DOHH2 (cell line): ENCODE measurements around the gene DSCAML1.

Experiments
- H3F3A ChIP-seq: fragments of 200-600 bp; sonication (generic), shearing (Covaris generic); 2 replicates; pipeline ENCODE4 v1.6.0; 2016; ENCODE audit warnings: antibody characterized with exemption, mild to moderate bottlenecking; ENCODE audit not compliant: control insufficient read depth, insufficient read depth
- H3K27ac ChIP-seq: fragments of 200-600 bp; sonication (generic); 2 replicates; pipeline ENCODE4 v1.5.1; 2014; ENCODE audit warnings: low read depth, mild to moderate bottlenecking, low read length, moderate library complexity
- H3K27me3 ChIP-seq: fragments of 200-600 bp; sonication (generic); 2 replicates; pipeline ENCODE4 v1.6.1; 2014; ENCODE audit warnings: mild to moderate bottlenecking, low read length, mixed read lengths; ENCODE audit not compliant: control insufficient read depth
- H3K36me3 ChIP-seq: fragments of 200-600 bp; sonication (generic); 2 replicates; pipeline ENCODE4 v1.6.1; 2014; ENCODE audit warnings: mild to moderate bottlenecking, low read length, moderate library complexity, mixed read lengths; ENCODE audit not compliant: control insufficient read depth
- H3K4me1 ChIP-seq: fragments of 200-600 bp; sonication (generic); 2 replicates; pipeline ENCODE4 v1.6.1; 2014; ENCODE audit warnings: mild to moderate bottlenecking, low read length, mixed read lengths; ENCODE audit not compliant: control insufficient read depth
- H3K4me2 ChIP-seq: fragments of 200-600 bp; sonication (generic); 2 replicates; pipeline ENCODE4 v1.6.0; 2014; ENCODE audit warnings: mild to moderate bottlenecking, low read length, moderate library complexity
- H3K4me3 ChIP-seq: fragments of 200-600 bp; sonication (generic); 2 replicates; pipeline ENCODE4 v1.5.1; 2014; ENCODE audit warnings: mild to moderate bottlenecking, low read length, mixed read lengths
- H3K79me2 ChIP-seq: fragments of 200-600 bp; sonication (generic); 2 replicates; pipeline ENCODE4 v1.6.1; 2014; ENCODE audit warnings: mild to moderate bottlenecking, low read length, mixed read lengths; ENCODE audit not compliant: control insufficient read depth
- H3K9me2 ChIP-seq: fragments of 200-600 bp; sonication (generic); replicated peaks from 2 replicates; pipeline ENCODE4 v1.6.1; 2014; ENCODE audit warnings: mild to moderate bottlenecking, low read length, mixed read lengths; ENCODE audit not compliant: control insufficient read depth
- H3K9me3 ChIP-seq: fragments of 200-600 bp; sonication (generic); 2 replicates; pipeline ENCODE4 v1.6.1; 2014; ENCODE audit warnings: antibody characterized with exemption, low read length, mixed read lengths; ENCODE audit not compliant: control insufficient read depth, insufficient read depth
- H4K20me1 ChIP-seq: fragments of 200-600 bp; sonication (generic); 2 replicates; pipeline ENCODE4 v1.6.0; 2014; ENCODE audit warnings: low read depth, mild to moderate bottlenecking, antibody characterized with exemption, low read length, moderate library complexity; ENCODE audit not compliant: control insufficient read depth, insufficient read depth
- EZH2phosphoT487 ChIP-seq: fragments of 200-600 bp; sonication (generic); IDR thresholded peaks from 2 replicates; pipeline ENCODE4 v1.6.1; 2017; ENCODE audit warnings: borderline replicate concordance, mild to moderate bottlenecking, antibody characterized with exemption, low read length, moderate library complexity, mixed read lengths
- TF ChIP-seq, protein P1 (sequence below): fragments of 200-600 bp; sonication (generic); IDR thresholded peaks from one replicate; pipeline ENCODE4 v1.5.1; 2014; ENCODE audit warnings: antibody characterized with exemption, mild to moderate bottlenecking, low read depth, low read length; ENCODE audit not compliant: poor library complexity, severe bottlenecking

The DSCAML1 gene

DNA sequence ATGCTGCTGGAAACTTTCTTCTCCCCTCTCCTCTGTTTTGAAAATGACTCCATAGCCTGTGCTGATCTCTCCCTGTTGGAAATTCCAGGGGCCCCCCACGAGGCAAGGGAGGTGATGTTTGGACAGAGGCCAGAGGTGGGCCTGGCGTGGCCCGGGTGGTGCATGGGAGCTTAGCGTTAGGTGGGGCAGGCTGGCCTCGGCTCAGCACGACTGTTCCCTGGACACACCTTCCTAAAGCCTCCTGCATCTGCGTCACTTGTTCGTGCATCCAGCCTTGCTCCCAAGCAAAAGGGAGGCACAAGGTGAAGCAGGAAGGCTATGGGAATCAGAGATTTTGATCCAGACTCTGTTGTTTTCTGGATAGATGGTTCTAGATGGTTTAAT, 334.2 kb downstream of the DSCAML1 start:
- Histone ChIP-seq H3K4me3 (no peak overlapping the region), H3K4me2 (no peak overlapping the region), H3K9me3 (no peaks in the 10 kb centered on the region), H3F3A (no peaks in the 10 kb centered on the region), H3K27me3 (no peaks in the 10 kb centered on the region), H3K79me2 (no peaks in the 10 kb centered on the region), H3K36me3 (no peaks in the 10 kb centered on the region), H3K27ac (no peak overlapping the region), H3K9me2 (no peaks in the 10 kb centered on the region), H4K20me1 (no peaks in the 10 kb centered on the region), H3K4me1 (no peaks in the 10 kb centered on the region)
- TF ChIP-seq, protein P1, sequence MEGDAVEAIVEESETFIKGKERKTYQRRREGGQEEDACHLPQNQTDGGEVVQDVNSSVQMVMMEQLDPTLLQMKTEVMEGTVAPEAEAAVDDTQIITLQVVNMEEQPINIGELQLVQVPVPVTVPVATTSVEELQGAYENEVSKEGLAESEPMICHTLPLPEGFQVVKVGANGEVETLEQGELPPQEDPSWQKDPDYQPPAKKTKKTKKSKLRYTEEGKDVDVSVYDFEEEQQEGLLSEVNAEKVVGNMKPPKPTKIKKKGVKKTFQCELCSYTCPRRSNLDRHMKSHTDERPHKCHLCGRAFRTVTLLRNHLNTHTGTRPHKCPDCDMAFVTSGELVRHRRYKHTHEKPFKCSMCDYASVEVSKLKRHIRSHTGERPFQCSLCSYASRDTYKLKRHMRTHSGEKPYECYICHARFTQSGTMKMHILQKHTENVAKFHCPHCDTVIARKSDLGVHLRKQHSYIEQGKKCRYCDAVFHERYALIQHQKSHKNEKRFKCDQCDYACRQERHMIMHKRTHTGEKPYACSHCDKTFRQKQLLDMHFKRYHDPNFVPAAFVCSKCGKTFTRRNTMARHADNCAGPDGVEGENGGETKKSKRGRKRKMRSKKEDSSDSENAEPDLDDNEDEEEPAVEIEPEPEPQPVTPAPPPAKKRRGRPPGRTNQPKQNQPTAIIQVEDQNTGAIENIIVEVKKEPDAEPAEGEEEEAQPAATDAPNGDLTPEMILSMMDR = no peak
- no peak for TF ChIP-seq EZH2phosphoT487

DNA sequence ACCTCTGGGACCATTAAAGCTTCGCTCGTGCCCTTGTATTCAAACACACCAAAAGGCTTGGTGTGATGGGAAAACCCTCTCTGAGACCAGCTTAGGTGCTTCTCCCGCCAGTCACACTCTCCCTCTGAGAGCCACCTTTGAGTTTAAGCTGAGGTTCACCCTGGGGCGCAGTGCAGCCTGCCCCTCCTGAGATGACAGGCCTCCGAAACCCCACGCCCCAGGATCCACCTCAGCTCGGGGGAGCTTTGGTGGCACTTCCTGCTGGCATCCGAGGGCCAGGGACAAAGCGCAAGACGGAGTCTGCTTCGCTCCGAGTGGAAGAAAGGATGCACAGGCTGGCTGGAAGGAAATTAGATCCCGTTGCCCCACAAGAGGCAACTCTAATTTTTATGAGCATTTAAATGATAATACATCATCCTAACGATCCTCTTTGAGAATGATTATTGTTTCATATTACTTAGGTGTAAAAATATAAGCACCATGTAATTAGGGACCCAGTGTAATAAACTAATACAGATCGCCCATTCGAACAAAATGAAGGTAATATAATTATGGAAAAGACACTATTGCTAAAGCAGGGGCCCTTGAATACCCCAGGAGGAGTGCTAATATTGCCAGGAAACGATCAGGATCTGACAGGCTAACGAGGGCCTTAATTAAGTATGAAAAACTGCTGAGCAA, 334.7 kb downstream of the DSCAML1 start:
- TF ChIP-seq EZH2phosphoT487 = no peak
- TF ChIP-seq, protein P1 = no peak
- no peaks in the 10 kb centered on the region for H4K20me1 ChIP-seq
- H3K79me2 ChIP-seq = no peaks in the 10 kb centered on the region
- no peaks in the 10 kb centered on the region for H3K9me3 ChIP-seq
- H3K4me1 ChIP-seq = no peaks in the 10 kb centered on the region
- no peak overlapping the region for H3K4me2 ChIP-seq
- H3K4me3 ChIP-seq = no peak overlapping the region
- H3K36me3 ChIP-seq = no peaks in the 10 kb centered on the region
- no peaks in the 10 kb centered on the region for H3K9me2 ChIP-seq
- H3K27ac ChIP-seq = no peak overlapping the region
- no peaks in the 10 kb centered on the region for H3K27me3 ChIP-seq
- no peaks in the 10 kb centered on the region for H3F3A ChIP-seq

DNA sequence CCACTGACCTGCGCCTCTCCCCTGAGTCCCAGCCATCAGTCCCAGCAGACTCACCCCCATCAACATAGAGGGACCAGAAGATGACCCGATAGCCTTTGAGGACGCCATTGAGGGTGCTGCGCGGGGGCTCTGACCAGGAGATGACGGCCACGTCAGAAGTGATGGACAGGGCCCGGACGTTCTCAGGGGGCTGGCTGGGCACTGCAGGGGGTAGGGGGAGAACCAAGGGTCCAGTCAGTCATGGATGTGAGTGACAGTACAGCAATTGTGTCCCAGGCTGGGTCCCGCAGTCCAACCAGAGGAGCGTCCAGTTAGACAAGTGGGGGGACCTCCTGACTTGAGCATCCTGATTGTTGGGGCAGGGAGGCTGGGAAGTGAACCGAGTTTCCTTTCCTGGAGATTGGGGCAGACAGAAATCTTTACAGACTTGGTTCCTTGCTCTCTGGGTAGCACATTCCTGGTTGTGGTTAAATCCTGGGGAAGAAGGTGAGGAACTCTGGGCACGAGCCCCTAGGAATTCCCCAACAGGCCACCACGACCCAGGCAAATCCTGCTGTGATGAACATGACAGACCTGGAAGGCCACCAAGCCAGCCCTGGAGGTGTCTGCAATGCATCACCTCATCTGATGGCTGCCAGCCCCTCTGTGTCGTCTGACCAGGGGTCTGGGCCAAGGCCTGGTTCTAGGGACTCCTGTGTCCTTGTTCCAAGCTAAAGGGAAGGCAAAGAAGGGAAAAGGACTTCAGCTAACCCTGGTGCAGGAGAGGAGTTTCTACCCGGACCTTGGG, 335.4 kb downstream of the DSCAML1 start:
- no peaks in the 10 kb centered on the region for H3F3A ChIP-seq
- TF ChIP-seq EZH2phosphoT487 = no peak
- TF ChIP-seq, protein P1 = no peak
- H3K36me3 ChIP-seq = no peaks in the 10 kb centered on the region
- H3K9me3 ChIP-seq = no peaks in the 10 kb centered on the region
- H3K4me1 ChIP-seq = peaks cover 3% of the 10 kb centered on the region; the same call in 1 of the 2 replicates
- no peak overlapping the region for H3K27ac ChIP-seq
- H3K27me3 ChIP-seq = no peaks in the 10 kb centered on the region
- H4K20me1 ChIP-seq = no peaks in the 10 kb centered on the region
- H3K4me2 ChIP-seq = no peak overlapping the region
- no peaks in the 10 kb centered on the region for H3K9me2 ChIP-seq
- no peak overlapping the region for H3K4me3 ChIP-seq
- no peaks in the 10 kb centered on the region for H3K79me2 ChIP-seq
